GM13977 (cell line): Measurements from ENCODE around the gene SLC6A20.

Source experiments
- DNase-seq: peaks from one replicate; pipeline ENCODE4 v3.0.0; 2012; ENCODE audit warnings: low spot score
- in situ Hi-C: fragments of 300-500 bp; cut with MboI; formaldehyde crosslinking; loops from one replicate; pipeline ENCODE4 v1.12.0; 2022; ENCODE audit warnings: low sequenced_read_pairs, low pct_unique_long_range_greater_than_20kb, mixed read lengths, inconsistent platforms; ENCODE audit not compliant: unreplicated experiment
- TF ChIP-seq, protein P1 (sequence below): IDR thresholded peaks from 2 replicates; pipeline ENCODE4 v1.5.1; 2012; ENCODE audit warnings: mild to moderate bottlenecking, control low read depth; ENCODE audit not compliant: insufficient read depth; ENCODE audit errors: extremely low read depth, missing control alignments

Gene SLC6A20

DNA sequence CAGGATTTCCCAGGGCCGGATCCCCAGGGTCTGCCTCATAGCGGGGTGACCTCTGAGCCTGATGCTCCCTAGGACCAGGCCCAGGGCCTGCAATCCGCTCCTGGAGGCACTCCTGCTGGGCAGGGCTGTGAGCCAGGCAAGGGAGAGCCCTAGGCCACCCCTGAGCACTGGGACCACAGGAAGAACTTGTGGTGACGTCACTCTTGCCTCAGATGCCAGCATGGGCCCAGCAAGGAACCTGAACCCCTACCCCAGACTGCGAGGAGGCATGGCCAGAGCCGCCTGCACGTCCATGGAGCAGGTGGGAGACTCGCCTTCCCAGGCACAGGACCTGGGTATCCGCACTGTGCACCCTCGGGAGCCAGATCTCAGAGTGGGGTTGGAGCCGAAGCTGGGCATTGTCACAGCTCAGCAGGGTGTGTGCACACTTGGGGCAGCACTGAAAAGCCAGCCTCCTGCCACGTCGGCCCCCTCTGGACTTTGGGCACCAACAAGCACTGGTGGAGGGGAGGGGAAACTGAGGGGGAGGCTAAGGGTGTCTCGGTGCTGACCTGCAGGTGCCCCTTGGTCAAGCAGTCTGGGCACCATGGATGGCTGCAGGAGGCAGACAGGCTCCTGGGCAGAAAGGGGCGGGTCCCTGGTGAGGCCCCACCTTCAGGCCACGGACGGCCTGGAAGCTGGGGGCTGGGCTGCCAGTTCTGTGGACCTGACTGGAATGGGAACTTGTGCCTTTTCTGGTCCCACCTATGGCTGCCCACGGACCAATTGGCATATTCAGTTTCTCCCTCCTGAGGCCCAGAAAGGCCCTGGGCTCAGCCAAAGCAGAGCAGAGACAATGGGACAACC, 49.3 kb downstream of the SLC6A20 start:
- DNase-seq, result no peak
- in situ Hi-C loops, result no loop called here
- TF ChIP-seq, protein P1, sequence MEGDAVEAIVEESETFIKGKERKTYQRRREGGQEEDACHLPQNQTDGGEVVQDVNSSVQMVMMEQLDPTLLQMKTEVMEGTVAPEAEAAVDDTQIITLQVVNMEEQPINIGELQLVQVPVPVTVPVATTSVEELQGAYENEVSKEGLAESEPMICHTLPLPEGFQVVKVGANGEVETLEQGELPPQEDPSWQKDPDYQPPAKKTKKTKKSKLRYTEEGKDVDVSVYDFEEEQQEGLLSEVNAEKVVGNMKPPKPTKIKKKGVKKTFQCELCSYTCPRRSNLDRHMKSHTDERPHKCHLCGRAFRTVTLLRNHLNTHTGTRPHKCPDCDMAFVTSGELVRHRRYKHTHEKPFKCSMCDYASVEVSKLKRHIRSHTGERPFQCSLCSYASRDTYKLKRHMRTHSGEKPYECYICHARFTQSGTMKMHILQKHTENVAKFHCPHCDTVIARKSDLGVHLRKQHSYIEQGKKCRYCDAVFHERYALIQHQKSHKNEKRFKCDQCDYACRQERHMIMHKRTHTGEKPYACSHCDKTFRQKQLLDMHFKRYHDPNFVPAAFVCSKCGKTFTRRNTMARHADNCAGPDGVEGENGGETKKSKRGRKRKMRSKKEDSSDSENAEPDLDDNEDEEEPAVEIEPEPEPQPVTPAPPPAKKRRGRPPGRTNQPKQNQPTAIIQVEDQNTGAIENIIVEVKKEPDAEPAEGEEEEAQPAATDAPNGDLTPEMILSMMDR, result no peak

DNA sequence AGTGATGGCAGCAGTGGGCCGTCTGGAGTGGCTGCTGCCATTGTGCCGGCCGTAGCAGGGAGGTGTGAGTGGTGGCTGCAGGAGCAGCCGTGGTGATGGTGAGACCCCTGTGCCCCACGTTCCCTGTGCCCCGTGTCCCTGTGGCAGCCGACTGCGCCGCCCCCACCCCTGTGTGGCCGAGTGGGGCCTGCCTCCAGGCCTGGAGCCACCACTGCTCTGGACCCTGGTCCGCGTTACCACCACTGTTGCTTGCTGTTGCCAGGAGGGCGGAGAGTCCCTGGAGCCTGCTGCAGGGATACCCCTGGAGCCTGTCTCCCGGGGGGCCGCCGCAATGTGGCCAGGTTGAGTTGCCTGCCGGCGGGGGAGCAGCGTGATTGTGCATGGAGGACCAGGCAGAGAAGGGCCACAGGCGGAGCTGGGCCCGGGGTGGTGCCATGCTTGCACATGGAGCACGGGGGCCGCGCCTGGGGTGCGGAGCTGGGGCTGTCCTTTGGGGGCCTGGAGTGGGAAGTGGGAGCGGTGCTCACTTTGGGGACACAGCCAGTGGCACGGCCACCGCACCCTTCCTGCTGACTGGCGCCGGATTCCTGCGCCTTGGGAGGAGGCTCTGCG, 50.1 kb downstream of the SLC6A20 start:
- TF ChIP-seq, protein P1, result no peak
- in situ Hi-C loops, result no loop called here
- DNase-seq, result no peak

DNA sequence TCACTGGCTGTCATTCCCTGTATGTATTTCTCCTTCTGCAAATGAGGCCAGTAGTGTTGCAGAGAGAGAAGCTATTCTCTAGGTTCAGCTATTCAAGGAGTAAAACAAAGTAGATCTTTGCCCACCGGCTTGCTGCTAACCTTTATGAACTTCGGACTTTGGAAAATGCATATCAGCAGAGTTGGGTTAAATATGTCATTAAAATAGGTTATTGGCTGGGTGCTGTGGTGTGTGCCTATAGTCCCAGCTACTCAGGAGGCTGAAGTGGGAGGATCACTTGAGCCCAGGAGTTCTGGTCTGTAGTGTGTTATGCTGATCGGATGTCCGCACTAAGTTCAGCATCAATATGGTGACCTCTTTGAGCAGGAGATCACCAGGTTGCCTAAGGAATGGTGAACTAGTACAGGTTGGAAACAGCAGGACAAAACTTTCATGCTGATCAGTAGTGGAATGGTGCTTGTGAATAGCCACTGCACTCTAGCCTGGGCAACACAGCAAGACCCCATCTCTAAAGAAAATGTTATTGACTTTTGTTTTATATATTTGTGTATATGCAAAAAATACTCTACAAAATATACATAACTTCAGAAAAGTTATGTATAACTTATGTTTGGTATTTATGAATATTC, 53.8 kb downstream of the SLC6A20 start:
- no peak for DNase-seq
- in situ Hi-C loops, result no loop called here
- TF ChIP-seq, protein P1, result no peak

DNA sequence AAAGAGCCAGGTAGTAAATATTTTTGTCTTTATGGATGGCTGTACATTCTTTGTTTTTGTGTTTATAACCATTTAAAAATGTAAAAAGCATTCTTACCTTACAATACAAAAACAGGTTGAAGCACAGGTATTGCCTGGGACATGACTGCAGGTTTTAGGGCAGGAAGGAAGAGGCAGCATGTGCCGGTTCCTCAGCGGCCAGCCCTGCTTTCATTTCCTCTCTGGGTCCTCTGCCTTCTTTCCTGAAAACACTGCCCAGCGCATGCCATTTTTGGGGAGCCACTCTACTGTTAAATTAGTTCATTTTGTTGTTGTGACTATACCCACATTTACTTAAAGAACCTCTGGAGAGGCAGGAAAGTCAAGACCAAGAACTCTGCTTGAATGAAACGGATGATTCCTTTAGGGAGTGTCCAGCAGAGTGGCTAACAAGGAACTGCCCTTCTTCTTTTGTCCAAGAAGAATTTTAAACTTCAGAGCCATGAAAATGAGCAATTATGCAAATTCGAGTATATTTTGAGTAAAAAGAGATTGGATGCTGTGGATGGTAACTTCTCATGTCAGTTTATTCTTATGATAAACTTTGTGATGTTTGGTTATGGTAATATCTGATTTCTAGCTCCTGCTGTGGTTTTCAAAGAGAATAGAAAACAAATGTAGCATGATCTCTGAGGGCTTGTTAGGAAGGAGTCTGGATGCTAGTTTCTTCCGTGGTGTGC, 54.4 kb downstream of the SLC6A20 start:
- TF ChIP-seq, protein P1, result no peak
- in situ Hi-C loops, result no loop called here
- DNase-seq, result no peak

DNA sequence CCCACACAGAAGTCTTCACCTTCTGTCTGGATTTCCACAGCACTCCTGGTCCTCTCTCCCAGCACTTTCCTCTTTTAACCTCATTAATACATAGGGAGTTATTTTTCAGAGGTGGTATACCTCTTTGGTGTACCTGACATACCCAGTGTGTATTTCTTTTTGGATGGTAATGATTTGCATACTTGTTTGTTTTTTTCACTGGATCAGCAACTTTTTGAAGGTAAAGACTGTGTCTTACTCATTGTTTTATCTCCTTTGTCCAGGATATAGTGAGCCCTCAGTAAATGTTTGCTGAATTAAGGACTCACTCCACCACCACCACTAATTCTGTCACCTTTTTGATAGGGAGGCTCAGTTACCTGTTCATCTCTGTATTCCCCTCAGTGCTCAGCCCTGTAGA, 55.1 kb downstream of the SLC6A20 start:
- in situ Hi-C loops, result no loop called here
- TF ChIP-seq, protein P1, result no peak
- no peak for DNase-seq

DNA sequence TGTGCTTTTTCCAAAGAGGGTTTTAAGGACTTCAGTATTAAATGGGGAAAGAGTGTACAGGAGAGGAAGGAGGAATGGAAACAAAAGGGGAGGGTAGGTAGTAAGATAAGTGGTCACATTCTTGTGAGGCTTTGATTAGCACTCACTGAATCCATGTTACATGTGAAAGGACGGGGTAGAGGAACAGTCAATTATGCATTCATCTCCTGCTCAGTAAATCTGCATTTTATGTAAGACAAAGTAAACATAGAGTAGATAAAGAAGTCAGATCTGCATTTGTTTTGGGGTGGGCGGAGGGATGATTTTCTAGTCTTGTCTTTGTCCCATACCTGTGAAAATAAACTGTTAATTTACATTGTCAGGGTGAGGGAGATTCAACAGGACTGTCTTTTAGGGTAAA, 56.3 kb downstream of the SLC6A20 start:
- TF ChIP-seq, protein P1, result no peak
- DNase-seq, result no peak
- in situ Hi-C loops, result no loop called here
